ENCODE results near the gene TMEM184A.
"Not testable (repeated sequence)": the region's sequence is repeated elsewhere in the genome, so short reads cannot be mapped to it uniquely, and the experiment has no call there.

Gene TMEM184A

DNA sequence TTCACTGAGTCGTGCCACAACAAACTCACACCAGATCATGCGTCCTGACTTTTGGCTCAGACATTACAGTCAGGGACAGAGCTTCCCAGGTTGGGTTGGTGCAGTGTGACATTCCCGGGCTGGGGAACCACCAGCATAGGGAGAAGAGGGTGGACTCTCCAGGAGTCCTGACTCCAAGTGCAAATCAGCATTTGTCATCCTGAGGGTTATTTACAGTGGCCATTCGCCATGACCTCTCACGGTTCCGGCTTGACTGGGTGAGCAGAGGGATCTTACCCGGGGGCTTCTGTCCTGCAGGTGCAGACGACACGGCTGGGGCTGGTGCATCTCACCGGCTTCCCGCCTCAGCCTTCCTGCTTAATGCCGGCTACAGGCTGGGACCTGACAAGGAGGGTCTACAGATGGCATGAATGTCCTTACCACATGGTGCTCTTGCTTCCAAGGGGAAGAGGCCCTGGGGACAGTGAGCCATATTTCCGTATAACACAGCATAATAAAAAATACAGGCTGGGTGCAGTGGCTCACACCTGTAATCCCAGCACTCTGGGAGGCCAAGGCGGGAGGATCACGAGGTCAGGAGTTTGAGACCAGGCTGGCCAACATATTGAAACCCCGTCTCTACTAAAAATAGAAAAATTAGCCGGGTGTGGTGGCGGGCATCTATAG, 39.3 kb downstream of the TMEM184A start:
- Mint-ChIP-seq H3K27me3 (ENCODE audit: low read depth) (peaks cover 9% of the 10 kb centered on the region), H3K9me3 (peaks cover 5% of the 10 kb centered on the region), H3K36me3 (ENCODE audit: low read depth) (no peaks in the 10 kb centered on the region), H3K4me1 (peaks cover 5% of the 10 kb centered on the region), H3K27ac (no peak overlapping the region), H3K4me3 (no peak overlapping the region)
- TF ChIP-seq, protein P1, sequence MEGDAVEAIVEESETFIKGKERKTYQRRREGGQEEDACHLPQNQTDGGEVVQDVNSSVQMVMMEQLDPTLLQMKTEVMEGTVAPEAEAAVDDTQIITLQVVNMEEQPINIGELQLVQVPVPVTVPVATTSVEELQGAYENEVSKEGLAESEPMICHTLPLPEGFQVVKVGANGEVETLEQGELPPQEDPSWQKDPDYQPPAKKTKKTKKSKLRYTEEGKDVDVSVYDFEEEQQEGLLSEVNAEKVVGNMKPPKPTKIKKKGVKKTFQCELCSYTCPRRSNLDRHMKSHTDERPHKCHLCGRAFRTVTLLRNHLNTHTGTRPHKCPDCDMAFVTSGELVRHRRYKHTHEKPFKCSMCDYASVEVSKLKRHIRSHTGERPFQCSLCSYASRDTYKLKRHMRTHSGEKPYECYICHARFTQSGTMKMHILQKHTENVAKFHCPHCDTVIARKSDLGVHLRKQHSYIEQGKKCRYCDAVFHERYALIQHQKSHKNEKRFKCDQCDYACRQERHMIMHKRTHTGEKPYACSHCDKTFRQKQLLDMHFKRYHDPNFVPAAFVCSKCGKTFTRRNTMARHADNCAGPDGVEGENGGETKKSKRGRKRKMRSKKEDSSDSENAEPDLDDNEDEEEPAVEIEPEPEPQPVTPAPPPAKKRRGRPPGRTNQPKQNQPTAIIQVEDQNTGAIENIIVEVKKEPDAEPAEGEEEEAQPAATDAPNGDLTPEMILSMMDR (IDR thresholded peaks at IDR 0.05; ENCODE audit: unreplicated experiment in 3 of 3), result no peak

DNA sequence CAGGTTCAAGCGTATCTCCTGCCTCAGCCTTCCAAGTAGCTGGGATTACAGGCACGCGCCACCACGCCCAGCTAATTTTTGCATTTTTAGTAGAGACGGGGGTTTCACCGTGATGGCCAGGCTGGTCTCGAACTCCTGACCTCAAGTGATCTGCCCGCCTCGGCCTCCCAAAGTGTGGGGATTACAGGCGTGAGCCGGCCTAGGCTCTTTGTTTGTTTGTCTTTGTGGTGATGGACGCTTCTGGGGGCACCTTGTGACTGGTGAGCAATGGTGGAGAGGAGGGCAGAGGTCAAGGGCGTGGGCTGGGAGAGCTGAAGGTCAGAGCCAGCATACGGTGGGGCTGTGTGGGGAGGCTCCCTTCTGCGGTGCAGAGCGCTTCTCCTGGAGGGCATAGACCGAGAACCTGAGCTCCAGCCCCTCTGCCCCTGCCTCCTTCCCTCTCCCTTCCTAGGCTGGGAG, 40.5 kb downstream of the TMEM184A start:
- H3K9me3 Mint-ChIP-seq; H3K27me3 Mint-ChIP-seq (ENCODE audit: low read depth); H3K4me1 Mint-ChIP-seq; H3K4me3 Mint-ChIP-seq; H3K36me3 Mint-ChIP-seq (ENCODE audit: low read depth); H3K27ac Mint-ChIP-seq: not testable (repeated sequence)

DNA sequence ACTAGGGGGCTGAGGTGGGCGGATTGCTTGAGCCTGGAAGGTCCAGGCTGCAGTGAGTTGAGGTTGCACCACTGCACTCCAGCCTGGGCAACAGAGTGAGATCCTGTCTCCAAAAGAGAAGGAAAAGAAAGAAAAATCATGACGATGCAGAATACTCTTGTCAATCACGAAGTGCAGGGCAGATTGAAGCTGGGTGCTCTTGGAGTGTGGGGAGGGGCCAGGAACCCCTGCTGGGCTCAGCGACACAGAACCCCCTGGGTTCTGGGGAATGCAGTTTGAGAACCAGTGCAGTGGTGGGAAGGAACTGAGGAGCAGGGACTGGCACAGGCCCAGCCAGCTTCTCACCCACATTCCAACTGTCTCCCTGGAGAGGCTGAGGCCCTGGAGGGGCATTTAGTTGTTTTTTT, 41.0 kb downstream of the TMEM184A start:
- Mint-ChIP-seq H3K4me1 (peaks cover 5% of the 10 kb centered on the region), H3K9me3 (peaks cover 5% of the 10 kb centered on the region), H3K36me3 (ENCODE audit: low read depth) (no peaks in the 10 kb centered on the region), H3K27me3 (ENCODE audit: low read depth) (peaks cover 3% of the 10 kb centered on the region), H3K4me3 (no peak overlapping the region), H3K27ac (no peak overlapping the region)
- TF ChIP-seq, protein P1 (IDR thresholded peaks at IDR 0.05; ENCODE audit: unreplicated experiment in 3 of 3), result no peak

DNA sequence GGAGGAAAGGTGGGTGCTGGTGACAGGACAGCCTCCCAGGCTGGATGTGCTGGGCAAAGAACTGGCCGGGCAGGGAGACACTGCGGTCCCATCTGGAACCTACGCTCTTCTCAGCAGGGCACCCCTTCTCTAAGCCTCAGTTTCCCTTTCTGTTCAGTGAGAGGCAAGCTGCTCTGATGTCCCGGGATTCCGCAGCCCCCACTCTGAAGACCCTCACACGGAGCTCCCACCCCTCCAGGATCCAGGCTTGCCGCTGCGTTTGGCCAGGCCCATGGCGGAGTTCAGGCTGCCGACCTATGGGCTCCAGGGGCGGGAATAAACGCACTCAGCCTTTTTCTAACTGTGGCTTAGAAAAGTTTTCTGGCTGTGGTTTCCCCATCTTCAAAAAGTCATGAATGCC, 41.6 kb downstream of the TMEM184A start:
- H3K27ac Mint-ChIP-seq, result no peak overlapping the region
- H3K4me1 Mint-ChIP-seq, result peaks cover 5% of the 10 kb centered on the region
- H3K4me3 Mint-ChIP-seq, result no peak overlapping the region
- H3K27me3 Mint-ChIP-seq (ENCODE audit: low read depth), result no peaks in the 10 kb centered on the region
- H3K9me3 Mint-ChIP-seq, result peaks cover 5% of the 10 kb centered on the region
- TF ChIP-seq, protein P1 (IDR thresholded peaks at IDR 0.05; ENCODE audit: unreplicated experiment in 3 of 3), result no peak
- no peaks in the 10 kb centered on the region for H3K36me3 Mint-ChIP-seq (ENCODE audit: low read depth)

DNA sequence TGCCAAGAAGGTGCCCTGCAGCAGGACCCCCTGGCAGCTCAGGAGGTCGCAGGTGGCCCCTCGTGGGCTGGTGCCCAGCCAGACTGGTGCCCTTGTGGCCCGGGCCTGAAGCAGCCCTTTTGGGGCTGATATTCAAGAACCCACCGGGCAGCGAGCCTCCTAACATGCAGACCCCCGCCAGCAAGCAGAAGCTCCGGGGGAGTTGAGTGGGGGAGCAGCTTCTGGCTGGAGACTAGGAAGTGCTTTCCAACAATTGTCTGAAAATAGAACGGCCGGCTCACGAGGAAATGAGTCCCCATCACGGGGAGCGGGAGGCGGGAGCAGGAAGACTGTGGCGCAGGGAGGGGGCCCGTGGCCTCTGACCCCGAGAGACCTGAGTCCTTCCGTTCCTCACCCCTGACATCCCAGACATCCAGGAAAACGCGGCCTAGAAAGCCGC, 42.3 kb downstream of the TMEM184A start:
- Mint-ChIP-seq H3K4me1 (peaks cover 5% of the 10 kb centered on the region), H3K27me3 (ENCODE audit: low read depth) (no peaks in the 10 kb centered on the region), H3K4me3 (no peak overlapping the region)

DNA sequence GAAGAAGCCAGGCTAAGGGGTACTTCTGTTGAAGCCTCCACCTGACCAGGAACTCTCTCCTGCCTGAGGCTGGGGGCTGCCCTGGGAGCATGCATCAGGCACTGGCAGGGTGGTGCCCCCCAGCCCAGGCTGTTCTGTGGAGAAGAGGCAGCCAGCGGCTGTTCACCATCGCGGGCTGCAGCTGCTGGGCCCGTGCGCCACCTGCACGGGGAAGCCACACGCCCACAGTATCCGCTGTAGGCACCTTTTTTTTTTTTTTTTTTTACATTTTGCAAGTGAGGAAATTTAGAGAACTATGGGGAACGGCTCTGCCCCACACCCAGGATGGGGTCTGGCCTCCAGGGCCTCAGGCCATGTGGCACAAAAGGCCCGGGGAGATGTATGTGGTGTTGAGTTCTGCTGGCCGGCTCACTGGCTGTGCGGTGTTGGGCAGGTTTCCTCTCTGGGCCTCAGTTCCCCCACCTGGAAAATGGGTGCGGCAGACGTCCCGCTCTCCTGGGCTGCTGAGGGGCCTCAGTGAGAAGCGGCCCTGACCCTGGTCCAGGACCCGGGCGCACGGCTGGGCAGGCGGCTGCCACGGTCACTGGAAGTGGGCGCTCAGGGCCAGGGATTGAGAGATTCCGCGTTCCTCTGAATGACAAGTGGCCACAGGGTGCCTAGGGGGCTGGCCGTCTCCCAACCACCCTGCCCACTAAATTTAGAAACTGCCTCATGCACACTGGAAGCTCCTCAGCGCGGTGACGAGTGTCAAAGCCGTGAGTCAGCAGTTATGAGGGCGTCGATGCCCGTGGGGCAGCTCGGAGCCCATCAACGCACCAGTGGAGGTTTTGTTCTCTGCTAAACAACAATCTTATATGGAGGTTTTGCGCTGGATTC, 43.0 kb downstream of the TMEM184A start:
- Mint-ChIP-seq H3K27me3 (ENCODE audit: low read depth) (no peaks in the 10 kb centered on the region), H3K4me1 (peaks cover 5% of the 10 kb centered on the region), H3K27ac (no peak overlapping the region), H3K9me3 (no peaks in the 10 kb centered on the region), H3K4me3 (no peak overlapping the region), H3K36me3 (ENCODE audit: low read depth) (no peaks in the 10 kb centered on the region)
- TF ChIP-seq, protein P1 (IDR thresholded peaks at IDR 0.05; ENCODE audit: unreplicated experiment in 3 of 3), result no peak

More for the DNA sequence above, 42.3 kb downstream of the TMEM184A start:
- Mint-ChIP-seq H3K27ac (peak overlapping the region in 1 of 3 experiments; percentile 54), H3K9me3 (no peaks in the 10 kb centered on the region), H3K36me3 (ENCODE audit: low read depth) (no peaks in the 10 kb centered on the region)
- TF ChIP-seq, protein P1 (IDR thresholded peaks at IDR 0.05; ENCODE audit: unreplicated experiment in 3 of 3), result no peak
